GM19043 (cell line): ENCODE results near the gene SULT1C2.

Experiments
- ATAC-seq: cut with Tn5 transposase; IDR thresholded peaks from one replicate; pipeline ENCODE4 v1.9.1; 2021; ENCODE audit warnings: low read depth; ENCODE audit not compliant: unreplicated experiment

The SULT1C2 gene

GRCh38 chr2:108287169-108287568 lies 1.5 kb upstream of the SULT1C2 start:
- ATAC-seq, result no peak

- ATAC-seq, result no peak
Measured at GRCh38 chr2:108293850-108294249, 5.2 kb downstream of the SULT1C2 start.

- no peak for ATAC-seq
Measured at GRCh38 chr2:108297436-108298141, 8.9 kb downstream of the SULT1C2 start.

- no peak for ATAC-seq
Measured at GRCh38 chr2:108301558-108301957, 12.9 kb downstream of the SULT1C2 start.

GRCh38 chr2:108304975-108305374 lies 16.3 kb downstream of the SULT1C2 start:
- peak; percentile 75 for ATAC-seq

- no peak for ATAC-seq
Measured at GRCh38 chr2:108305901-108306300, 17.2 kb downstream of the SULT1C2 start.

GRCh38 chr2:108309903-108310302 lies 21.2 kb downstream of the SULT1C2 start:
- no peak for ATAC-seq

- no peak for ATAC-seq
Measured at GRCh38 chr2:108314586-108315296, 26.0 kb downstream of the SULT1C2 start.

- no peak for ATAC-seq
Measured at GRCh38 chr2:108315444-108315934, 26.8 kb downstream of the SULT1C2 start.

- no peak for ATAC-seq
Measured at GRCh38 chr2:108316033-108316432, 27.3 kb downstream of the SULT1C2 start.

- no peak for ATAC-seq
Measured at GRCh38 chr2:108316461-108317258, 28.0 kb downstream of the SULT1C2 start.

GRCh38 chr2:108320326-108320922 lies 31.7 kb downstream of the SULT1C2 start:
- ATAC-seq, result no peak

GRCh38 chr2:108323619-108324018 lies 34.9 kb downstream of the SULT1C2 start:
- no peak for ATAC-seq

GRCh38 chr2:108324531-108325255 lies 36.0 kb downstream of the SULT1C2 start:
- no peak for ATAC-seq

- no peak for ATAC-seq
Measured at GRCh38 chr2:108325756-108326155, 37.1 kb downstream of the SULT1C2 start.

- no peak for ATAC-seq
Measured at GRCh38 chr2:108329771-108330170, 41.1 kb downstream of the SULT1C2 start.

- ATAC-seq, result no peak
Measured at GRCh38 chr2:108330979-108331378, 42.3 kb downstream of the SULT1C2 start.

GRCh38 chr2:108345951-108346350 lies 57.3 kb downstream of the SULT1C2 start:
- no peak for ATAC-seq

- ATAC-seq, result no peak
Measured at GRCh38 chr2:108346827-108347226, 58.1 kb downstream of the SULT1C2 start.

- ATAC-seq, result no peak
Measured at GRCh38 chr2:108347786-108348185, 59.1 kb downstream of the SULT1C2 start.
